GM19468 (cell line): ENCODE measurements around the gene EVPLL.
"Not testable (repeated sequence)": the region's sequence is repeated elsewhere in the genome, so short reads cannot be mapped to it uniquely, and the experiment has no call there.

Experiments used
- ATAC-seq: cut with Tn5 transposase; IDR thresholded peaks from one replicate; pipeline ENCODE4 v1.9.1; 2021; ENCODE audit warnings: mild to moderate bottlenecking, moderate library complexity, moderate number of reproducible peaks; ENCODE audit not compliant: unreplicated experiment; ENCODE audit errors: extremely low read depth

EVPLL gene

DNA sequence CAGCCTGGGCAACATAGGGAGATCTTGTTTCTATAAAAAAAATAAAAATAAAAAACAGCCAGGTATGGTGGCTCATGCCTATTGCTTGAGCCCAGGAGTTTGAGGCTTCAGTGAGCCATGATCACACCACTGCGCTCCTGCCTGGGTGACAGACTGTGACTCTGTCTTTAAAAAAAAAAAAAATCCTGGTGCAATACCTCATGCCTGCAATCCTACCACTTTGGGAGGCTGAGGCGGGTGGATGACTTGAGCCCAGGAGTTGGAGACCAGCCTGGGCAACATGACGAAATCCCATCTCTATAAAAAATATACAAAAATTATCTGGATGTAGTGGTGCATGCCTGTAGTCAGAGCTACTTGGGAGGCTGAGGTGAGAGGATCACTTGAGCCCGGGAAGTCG, 1.0 kb downstream of the EVPLL start:
- ATAC-seq: not testable (repeated sequence)

DNA sequence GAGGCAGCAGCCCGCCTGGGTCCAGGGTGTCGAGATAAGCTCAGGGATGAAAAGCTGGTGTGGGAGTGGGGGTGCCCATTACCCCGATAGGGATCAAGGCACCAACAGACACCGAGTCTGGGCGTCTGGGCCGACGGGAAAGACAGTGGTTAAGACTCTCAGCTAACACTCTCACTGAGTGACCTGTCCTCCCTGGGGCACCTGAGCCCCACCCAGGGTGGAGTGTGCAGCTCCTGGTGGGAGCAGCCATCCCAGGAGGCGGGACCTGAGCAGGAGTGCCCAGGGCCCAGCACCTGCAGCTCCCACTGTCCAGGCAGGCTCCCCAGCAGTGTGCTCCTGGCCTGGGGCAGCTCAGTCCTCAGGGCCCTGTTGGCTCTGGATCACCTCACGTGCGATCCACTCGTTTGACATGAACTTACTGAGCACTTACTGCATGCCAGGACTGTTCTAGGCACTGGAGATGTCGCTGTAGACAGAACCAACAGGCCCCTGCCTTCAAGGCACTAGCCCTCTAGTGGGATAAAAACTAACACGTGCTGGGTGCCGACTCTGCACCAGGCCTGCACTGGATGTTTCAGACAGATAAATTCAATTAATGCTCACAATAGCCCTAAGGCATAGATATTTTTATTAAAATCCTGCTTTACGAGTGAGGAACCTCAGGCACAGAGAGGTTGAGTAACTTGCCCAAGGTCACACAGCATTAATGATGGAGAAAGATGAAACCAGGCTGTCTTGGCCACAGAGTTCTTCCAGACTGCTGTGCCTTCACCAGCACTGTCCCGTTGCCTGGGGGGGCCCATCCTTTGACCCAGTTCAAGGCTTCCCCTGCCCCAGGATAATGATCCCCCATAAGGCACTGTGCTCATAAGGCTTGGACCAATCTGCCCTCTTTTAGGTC, 1.9 kb downstream of the EVPLL start:
- ATAC-seq: no peak

DNA sequence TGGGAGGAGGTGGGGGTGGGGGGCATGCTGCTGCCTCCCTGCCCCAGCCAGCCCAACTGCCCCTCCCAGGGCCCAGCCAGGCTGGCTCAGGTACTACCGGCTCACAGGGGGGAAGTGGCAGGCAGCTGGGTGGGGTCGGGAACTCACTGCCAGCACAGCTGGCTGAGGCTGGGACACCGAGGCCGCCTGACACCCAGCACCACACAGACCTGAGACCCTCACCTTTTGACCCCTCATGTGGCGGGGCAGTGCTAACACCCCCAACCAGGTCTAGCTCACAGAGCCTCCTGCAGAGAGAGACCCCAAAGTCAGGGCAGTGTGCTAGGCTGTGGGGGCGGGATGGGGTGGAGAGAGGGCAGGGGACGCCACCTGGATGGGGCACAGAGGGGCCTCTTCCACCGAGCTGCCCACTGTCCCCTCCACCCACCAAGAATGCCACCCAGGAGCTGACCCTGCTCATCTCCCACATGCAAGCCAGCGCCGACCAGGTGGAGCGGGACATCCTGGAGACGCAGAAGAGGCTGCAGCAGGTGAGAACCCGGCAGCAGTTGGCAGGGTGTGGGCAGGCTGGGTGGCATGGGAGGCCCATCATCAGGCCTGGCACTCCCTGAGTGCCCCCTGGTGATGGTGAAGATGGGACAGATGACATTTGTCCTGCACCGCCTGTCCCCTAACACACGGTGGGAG, 3.0 kb downstream of the EVPLL start:
- ATAC-seq: no peak

DNA sequence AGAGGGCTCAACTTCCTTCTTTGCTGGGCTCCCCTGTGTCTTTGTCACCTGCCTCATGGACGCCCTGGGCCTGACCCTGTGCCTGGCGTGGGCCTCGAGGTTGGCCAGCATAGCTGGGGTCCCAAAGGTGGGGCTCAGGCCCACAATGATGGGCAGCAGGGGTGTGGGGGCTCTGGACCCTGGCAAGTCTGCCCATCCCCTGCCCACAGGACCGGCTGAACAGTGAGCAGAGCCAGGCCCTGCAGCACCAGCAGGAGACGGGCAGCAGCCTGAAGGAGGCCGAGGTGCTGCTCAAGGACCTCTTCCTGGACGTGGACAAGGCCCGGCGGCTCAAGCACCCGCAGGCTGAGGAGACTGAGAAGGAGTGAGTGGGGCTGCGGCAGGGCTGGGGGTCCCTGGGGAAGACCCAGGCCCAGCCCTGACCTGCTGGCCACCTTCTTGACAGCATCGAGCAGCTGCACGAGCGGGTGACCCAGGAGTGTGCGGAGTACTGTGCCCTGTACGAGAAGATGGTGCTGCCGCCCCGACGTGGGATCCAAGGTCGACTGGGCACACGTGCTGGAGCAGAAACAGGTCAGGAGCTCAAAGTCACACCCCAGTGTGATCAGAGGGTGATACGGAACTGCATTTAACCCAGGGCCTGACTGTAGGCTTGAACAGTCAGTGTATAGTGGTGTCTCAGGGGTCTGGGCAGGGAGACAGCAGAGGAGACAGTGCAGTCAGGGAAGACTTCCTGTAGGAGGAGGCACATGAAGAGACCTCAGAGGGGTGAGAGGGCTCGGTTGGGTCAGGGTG, 3.8 kb downstream of the EVPLL start:
- no peak for ATAC-seq

DNA sequence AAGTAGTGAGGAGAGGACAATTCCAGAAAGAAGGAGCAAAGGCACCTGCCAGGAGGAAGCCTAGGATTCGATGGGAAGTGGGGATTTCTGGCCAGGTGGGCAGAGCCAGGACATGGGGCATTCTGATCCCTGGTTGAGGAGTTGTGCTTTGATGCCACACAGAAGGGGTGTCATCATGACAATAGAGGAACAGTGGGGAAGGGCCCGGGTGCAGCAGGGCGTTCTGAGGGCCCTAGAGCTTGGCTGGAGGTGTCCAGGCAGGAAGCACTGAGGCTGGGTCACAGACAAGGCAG, 4.3 kb downstream of the EVPLL start:
- ATAC-seq: no peak

DNA sequence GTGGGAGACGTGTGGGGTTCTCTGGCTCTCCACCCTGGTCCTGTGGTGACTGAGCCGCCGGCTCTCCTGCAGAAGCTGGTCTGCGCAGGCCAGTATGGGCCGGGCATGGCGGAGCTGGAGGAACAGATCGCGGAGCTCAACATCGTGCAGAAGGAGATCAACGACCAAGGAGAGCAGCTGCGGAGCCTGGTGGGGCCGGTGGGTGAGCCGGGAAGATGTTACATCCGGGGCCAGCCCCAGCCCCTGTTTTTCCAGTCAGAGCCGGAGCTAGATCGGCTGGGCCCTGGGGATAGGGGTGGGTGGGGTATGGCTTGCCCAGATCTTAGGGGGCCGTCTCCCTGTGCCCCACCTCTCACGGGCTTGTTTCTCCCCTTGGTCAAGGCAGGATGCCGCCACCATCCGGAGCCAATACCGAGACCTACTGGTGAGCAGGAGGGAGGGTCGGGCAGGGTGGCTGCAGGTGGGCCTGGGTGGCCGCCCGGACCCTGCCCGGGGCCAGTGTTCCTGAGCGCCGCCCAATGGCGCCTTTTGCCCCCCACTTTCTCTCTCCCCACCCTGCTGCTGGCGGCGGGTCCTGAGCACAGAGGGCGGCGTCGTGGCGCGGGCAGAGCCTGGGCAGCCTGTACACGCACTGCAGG, 5.0 kb downstream of the EVPLL start:
- no peak for ATAC-seq

DNA sequence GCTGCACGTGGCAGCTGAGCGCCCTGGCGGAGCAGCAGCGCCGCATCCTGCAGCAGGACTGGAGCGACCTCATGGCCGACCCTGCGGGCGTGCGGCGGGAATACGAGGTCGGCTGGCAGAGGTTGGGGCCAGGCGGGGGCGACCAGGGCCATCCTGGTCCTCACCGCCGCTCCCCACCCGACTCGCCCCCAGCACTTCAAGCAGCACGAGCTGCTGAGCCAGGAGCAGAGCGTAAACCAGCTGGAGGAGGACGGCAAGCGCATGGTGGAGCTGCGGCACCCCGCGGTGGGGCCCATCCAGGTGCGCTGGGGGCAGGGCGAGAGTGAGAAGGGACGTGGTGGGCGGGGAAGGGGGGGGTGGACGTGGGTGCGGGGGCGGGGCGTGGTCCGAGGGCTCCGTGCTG, 5.5 kb downstream of the EVPLL start:
- ATAC-seq: not testable (repeated sequence)

DNA sequence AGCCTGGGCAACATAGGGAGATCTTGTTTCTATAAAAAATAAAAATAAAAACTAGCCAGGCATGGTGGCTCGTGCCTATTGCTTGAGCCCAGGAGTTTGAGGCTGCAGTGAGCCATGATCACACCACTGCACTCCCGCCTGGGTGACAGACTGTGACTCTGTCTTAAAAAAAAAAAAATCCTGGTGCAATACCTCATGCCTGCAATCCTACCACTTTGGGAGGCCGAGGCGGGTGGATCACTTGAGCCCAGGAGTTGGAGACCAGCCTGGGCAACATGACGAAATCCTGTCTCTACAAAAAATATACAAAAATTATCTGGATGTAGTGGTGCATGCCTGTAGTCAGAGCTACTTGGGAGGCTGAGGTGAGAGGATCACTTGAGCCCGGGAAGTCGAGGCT, 6.7 kb downstream of the EVPLL start:
- not testable (repeated sequence) for ATAC-seq

DNA sequence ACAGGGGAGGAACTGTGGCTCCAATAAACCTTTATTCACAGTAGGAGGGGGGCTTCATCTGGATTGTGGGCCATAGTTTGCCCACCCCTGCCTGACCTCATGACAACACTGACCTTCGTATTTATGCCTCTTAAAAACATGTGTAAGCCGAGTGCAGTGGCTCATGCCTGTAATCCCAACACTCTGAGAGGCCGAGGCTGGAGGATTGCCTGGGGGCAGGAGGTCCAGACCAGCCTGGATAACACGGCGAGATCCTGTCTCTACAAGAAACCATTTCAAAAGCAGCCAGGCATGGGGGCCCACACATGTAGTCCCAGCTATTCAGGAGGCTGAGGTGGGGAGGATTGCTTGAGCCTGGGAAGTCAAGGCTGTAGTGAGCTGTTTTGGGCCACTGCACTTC, 10.0 kb downstream of the EVPLL start:
- not testable (repeated sequence) for ATAC-seq

DNA sequence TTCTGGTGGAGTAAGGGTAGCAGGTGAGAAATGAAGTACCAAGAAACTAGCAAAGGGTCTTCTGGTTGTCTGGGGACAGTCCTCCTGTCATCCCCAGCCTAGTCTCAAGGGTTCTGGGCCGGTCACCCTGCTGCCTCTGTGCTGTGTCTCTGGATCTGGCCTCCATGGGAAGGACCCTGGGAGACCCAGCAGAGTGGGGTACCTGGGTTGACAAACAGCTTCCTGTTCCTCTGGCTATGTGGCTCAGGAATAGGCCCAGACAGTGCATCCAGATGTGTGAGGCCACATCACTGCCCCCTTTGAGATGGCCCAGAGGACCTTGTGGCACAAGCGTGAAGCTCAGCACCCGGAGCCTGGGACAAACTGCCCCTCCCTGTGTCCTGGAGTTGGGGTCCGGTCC, 10.7 kb downstream of the EVPLL start:
- ATAC-seq: not testable (repeated sequence)

DNA sequence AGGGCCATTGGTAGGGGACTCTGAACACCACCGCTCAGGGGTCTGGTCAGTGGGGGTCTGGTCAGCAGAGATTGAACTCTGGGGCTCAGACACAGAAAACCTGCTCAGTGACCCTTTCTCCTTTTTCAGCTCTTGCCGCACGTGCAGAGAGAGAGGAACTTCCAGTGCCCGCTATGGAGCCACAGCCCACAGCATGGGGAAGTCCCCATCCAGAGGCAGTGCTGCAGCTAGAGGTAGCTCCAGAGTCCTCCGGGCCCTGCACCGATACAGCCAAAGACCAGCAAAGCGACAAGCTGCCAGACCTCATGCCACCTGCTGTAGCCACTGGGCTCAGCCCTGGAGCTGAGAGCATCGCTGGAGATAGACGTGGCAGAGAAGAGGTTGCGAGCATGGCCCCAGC, 11.2 kb downstream of the EVPLL start:
- not testable (repeated sequence) for ATAC-seq

DNA sequence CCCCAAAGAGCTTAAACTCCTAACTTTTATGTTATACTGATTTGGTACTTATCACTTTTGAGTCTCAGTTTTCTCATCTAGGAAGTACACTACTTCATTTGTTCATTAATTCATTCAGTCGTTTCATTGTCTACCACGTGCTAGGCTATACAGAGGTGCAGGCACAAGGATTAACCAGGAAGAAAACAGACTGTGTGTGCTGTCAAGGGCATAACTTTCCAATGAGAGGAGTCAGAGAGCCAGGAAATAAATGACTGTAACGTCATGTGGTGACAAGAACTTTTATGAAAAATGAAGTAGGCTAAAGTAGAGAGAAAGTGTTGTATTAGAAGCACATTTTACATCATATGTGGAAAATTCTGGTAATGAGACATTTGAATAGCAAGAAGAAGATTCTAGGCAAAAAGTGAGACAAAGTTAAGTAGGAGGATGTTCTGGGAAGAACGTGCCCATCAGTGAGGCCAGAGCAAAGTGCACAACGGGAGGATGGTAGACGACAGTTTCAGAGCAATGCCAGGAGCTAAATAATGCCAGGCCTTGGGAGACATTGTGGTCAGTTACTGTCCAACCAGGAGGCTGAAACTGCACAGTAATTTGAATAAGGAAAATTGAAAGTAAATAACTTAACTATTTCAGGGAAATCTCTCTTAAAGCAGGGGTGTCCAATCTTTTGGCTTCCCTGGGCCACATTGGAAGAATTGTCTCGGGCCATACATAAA, 24.5 kb downstream of the EVPLL start:
- ATAC-seq: not testable (repeated sequence)

DNA sequence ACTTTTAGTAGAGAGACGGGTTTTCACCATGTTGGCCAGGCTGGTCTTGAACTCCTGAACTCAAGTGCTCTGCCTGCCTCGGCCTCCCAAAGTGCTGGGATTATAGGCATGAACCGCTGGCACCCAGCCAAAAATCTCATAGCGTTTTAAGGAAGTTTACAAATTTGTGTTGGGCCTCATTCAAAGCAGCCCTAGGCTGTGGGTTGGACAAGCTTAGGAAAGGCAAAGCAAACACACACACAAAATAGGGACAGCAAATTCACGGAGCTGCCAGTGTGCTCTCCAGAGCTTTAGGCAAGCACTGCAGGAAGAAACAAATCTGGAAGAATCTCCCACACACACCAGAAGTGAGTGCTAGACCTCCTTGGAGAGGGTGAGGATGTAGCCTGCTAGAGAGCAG, 25.6 kb downstream of the EVPLL start:
- ATAC-seq: not testable (repeated sequence)

DNA sequence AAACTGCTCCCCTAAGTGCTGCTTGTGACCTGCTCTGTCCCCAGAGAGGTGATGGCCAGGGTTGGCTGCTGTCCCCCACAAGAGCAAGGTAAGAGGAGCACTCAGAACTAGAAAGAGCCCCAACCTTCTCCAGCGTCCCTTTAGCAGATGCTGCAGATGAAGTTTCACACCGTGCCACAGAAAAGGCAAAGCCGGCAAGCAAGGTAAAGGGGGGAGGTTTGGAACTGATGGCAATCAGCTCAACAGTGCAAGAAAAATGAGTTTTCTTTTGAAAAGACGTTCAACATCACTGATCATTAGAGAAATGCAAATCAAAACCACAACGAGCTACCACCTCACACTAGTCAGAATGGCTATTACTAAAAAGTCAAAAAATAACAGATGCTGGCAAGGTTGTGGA, 26.0 kb downstream of the EVPLL start:
- ATAC-seq: not testable (repeated sequence)

DNA sequence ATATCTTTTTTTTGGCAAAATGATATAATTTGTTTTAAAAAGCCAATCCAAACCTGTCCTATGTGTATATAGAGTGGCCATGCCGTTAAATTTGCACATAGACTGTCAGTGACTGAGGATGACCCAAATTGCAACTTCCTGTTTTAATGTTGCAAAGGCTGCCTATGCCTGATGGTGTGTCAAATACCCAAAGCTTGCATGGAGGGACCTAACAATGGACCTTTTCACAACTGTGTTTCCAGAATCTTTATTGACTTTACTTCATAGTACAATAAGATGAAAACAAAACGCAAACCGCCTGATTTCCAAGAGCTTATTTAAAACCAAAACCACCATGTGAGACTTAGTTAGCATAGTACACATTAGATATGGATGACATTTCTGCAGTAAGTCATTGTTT, 31.3 kb downstream of the EVPLL start:
- not testable (repeated sequence) for ATAC-seq

DNA sequence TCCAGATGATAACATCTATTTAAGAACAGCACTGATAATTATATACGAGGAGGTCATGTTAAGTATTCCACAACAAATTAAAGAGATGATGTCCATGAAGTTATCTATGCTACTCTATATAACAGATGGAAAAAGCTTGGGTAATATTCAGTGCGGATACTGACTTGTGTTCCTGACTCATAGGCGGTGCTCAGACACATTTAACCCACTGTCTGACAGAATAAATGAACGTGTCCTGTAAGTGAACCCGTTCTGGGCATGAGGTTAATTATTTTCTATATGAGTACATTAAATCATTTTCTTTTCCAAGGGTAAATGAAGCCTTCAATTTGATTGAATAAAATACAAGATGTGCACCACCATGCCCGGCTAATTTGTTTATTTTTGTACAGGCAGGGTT, 31.7 kb downstream of the EVPLL start:
- not testable (repeated sequence) for ATAC-seq

DNA sequence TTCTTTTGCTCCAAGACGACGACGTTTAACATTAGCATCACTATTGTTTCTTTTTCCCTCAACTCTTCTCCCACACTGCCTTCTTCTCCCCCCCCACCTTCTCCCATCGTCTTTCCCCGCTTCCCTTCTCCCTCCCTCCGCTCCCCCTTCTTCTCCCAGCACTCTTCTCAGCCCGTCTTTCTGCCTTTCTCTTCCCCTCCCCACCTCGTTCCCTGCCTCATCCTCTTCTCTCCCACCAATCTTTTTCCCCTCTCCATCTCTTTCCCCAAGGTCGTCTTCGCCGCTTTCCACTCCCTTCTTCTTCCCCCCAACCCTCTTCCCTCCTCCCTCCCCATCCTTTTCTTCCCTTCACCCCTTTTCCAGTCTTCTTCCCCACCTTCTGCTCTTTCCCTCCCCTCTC, 33.2 kb downstream of the EVPLL start:
- ATAC-seq: not testable (repeated sequence)

DNA sequence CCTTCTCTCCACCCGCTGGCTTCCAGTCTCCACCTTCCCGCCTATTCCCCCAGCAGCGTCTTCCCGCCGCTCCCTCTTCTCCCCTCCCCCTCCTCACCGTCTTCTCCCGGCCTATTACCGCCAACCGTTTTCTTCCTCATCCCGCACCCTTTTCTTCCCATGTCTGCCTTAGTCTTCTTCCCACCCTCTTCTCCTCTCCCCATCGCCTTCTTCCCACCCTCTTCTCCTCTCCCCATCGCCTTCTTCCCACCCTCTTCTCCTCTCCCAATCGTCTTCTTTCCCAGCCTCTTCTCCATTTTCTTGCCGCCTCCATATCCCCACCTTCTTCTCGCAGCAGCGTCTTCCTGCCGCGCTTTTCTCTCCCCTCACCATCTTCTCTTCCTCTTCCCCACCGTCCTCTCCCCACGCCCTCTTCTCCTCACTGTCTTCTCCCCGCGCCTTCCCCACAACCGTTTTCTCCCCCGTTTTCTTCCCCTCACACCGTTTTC, 33.8 kb downstream of the EVPLL start:
- ATAC-seq: not testable (repeated sequence)

DNA sequence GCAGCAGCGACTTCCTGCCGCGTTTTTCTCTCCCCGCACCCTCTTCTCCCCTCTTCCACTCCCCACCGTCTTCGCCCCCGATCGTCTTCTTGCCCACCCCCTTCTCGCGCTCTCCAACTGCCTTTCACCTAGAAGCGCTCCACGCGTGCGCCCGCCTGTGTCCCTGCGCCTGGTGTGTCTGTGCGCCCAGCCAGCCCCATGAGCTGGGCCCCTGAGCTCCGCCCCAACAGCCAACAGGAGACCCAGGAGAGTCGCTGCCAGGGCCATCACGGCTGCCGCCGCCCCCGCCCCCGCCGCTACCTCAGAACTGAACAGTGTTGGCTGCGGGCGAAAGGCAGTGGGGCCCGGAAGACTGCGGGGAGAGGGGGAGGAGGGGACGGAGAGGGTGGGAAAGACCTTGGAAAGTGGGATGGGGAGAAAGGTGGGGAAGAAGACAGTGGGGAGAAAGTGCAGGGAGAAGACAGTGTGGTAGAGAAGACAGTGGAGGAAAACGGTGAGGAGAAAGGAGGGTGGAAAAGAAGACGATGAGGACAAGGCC, 34.5 kb downstream of the EVPLL start:
- ATAC-seq: not testable (repeated sequence)
